ENCODE data around the gene UCKL1. TPM values are rescaled to one million over a fixed set of nuclear protein-coding genes. Genes with fewer than 3 reads are reported as not detected.

The UCKL1 gene
- total RNA-seq, 4 donors from 2014 or later, result 16.6 to 31.0 (median 24.1) TPM

- intact Hi-C loops (cut with DNase I), result no loop called here
- H3K27me3 ChIP-seq, result no peaks in the 10 kb centered on the region
- no peak overlapping the region for H3K27ac ChIP-seq (replicated peaks in 1 of 4)
- 74% methylated on average over 34 of the region's 37 CpGs for WGBS
- no peaks in the 10 kb centered on the region for H3K9me3 ChIP-seq
- TF ChIP-seq EP300 (IDR thresholded peaks at IDR 0.05) (no peak), POLR2AphosphoS5 (IDR thresholded peaks at IDR 0.05) (no peak), CTCF (IDR thresholded peaks at IDR 0.05) (peak in 1 of 3 experiments; percentile 37), POLR2A (IDR thresholded peaks at IDR 0.05; ENCODE audit: low read depth) (no peak)
- DNase-seq (ENCODE audit: extremely low spot score), result no peak
- peaks cover 26 to 87% (median 83%) of the 10 kb centered on the region in 4 donors for H3K36me3 ChIP-seq
- H3K4me1 ChIP-seq, result peaks cover 0 to 19% (median 0%) of the 10 kb centered on the region in 4 donors
- H3K4me3 ChIP-seq, result no peak overlapping the region
Observed at GRCh38 chr20:63934271-63935068, 21.7 kb downstream of the UCKL1 start.

GRCh38 chr20:63933646-63934045, 22.6 kb downstream of the UCKL1 start:
- Histone ChIP-seq H3K4me1 (peaks cover 0 to 15% (median 0%) of the 10 kb centered on the region in 4 donors), H3K36me3 (peaks cover 34 to 87% (median 83%) of the 10 kb centered on the region in 4 donors)
- no peak for DNase-seq (ENCODE audit: extremely low spot score)

GRCh38 chr20:63932606-63933160, 23.5 kb downstream of the UCKL1 start:
- Histone ChIP-seq H3K4me3 (no peak overlapping the region), H3K9me3 (no peaks in the 10 kb centered on the region), H3K27me3 (no peaks in the 10 kb centered on the region), H3K27ac (replicated peaks in 1 of 4) (no peak overlapping the region), H3K36me3 (peaks cover 42 to 88% (median 85%) of the 10 kb centered on the region in 4 donors), H3K4me1 (peaks cover 0 to 11% (median 0%) of the 10 kb centered on the region in 4 donors)
- intact Hi-C loops (cut with DNase I), result no loop called here
- TF ChIP-seq POLR2A (IDR thresholded peaks at IDR 0.05; ENCODE audit: low read depth), result no peak
- TF ChIP-seq POLR2AphosphoS5 (IDR thresholded peaks at IDR 0.05), result no peak
- TF ChIP-seq EP300 (IDR thresholded peaks at IDR 0.05), result no peak
- no peak for TF ChIP-seq CTCF (IDR thresholded peaks at IDR 0.05)
- WGBS, result 89% methylated on average over 16 of the region's 17 CpGs
- DNase-seq (ENCODE audit: extremely low spot score), result no peak

More at GRCh38 chr20:63933646-63934045, 22.6 kb downstream of the UCKL1 start:
- Histone ChIP-seq H3K9me3 (no peaks in the 10 kb centered on the region), H3K27ac (replicated peaks in 1 of 4) (no peak overlapping the region), H3K4me3 (no peak overlapping the region), H3K27me3 (no peaks in the 10 kb centered on the region)
- TF ChIP-seq EP300 (IDR thresholded peaks at IDR 0.05) (no peak), POLR2AphosphoS5 (IDR thresholded peaks at IDR 0.05) (no peak), CTCF (IDR thresholded peaks at IDR 0.05) (no peak), POLR2A (IDR thresholded peaks at IDR 0.05; ENCODE audit: low read depth) (no peak)
- intact Hi-C loops (cut with DNase I), result no loop called here
- 67% methylated on average over 5 of the region's 5 CpGs for WGBS

DNA sequence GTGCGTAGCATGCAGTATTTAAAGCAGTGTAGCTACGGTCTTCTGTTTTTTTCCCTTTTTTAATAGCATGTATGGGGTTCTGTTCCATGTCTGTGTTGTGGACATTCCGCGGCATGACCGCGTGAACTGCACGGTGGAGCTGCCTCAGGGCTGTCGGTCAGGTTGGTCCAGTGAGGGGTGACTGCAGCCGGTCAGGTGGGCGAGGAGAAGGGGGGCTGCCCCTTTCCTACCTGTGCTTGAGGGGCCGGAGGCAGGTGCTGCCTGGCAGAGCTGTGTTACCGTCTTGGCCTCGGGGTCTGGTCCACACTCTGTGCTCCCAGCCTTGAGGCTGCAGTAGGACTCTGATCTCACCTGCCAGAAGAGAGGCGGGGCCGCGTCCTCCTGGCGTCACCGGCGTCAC, 24.5 kb downstream of the UCKL1 start:
- Histone ChIP-seq H3K36me3 (peaks cover 42 to 92% (median 84%) of the 10 kb centered on the region in 4 donors), H3K27me3 (no peaks in the 10 kb centered on the region), H3K27ac (replicated peaks in 1 of 4) (no peak overlapping the region), H3K4me3 (no peak overlapping the region), H3K4me1 (peaks cover 0 to 11% (median 0%) of the 10 kb centered on the region in 4 donors), H3K9me3 (no peaks in the 10 kb centered on the region)
- TF ChIP-seq POLR2AphosphoS5 (IDR thresholded peaks at IDR 0.05) (no peak), CTCF (IDR thresholded peaks at IDR 0.05) (no peak), EP300 (IDR thresholded peaks at IDR 0.05) (no peak), POLR2A (IDR thresholded peaks at IDR 0.05; ENCODE audit: low read depth) (no peak)
- intact Hi-C loops (cut with DNase I), result no loop called here
- WGBS, result 97% methylated on average over 9 of the region's 19 CpGs
- no peak for DNase-seq (ENCODE audit: extremely low spot score)
